ENCODE results near the gene MRTFB.
"Not testable (repeated sequence)": the region's sequence is repeated elsewhere in the genome, so short reads cannot be mapped to it uniquely, and the experiment has no call there.

Gene MRTFB

GRCh38 chr16:14035092-14035491 lies 36.0 kb upstream of the MRTFB start:
- DNase-seq (ENCODE audit: insufficient read length, low spot score), result no peak
- no peak for FAIRE-seq
- no peak for TF ChIP-seq CTCF (IDR thresholded peaks at IDR 0.05; ENCODE audit: insufficient read depth, missing control alignments)

GRCh38 chr16:14036889-14037288 lies 34.2 kb upstream of the MRTFB start:
- TF ChIP-seq CTCF (IDR thresholded peaks at IDR 0.05; ENCODE audit: insufficient read depth, missing control alignments), result no peak
- DNase-seq (ENCODE audit: insufficient read length, low spot score) (no peak), FAIRE-seq (no peak)

GRCh38 chr16:14037960-14038359 lies 33.2 kb upstream of the MRTFB start:
- no peak for TF ChIP-seq CTCF (IDR thresholded peaks at IDR 0.05; ENCODE audit: insufficient read depth, missing control alignments)
- no peak for DNase-seq (ENCODE audit: insufficient read length, low spot score)
- FAIRE-seq, result no peak

GRCh38 chr16:14041164-14041563 lies 30.0 kb upstream of the MRTFB start:
- TF ChIP-seq CTCF (IDR thresholded peaks at IDR 0.05; ENCODE audit: insufficient read depth, missing control alignments), result no peak
- DNase-seq (ENCODE audit: insufficient read length, low spot score) (no peak), FAIRE-seq (no peak)

GRCh38 chr16:14042706-14043105 lies 28.4 kb upstream of the MRTFB start:
- no peak for FAIRE-seq
- no peak for TF ChIP-seq CTCF (IDR thresholded peaks at IDR 0.05; ENCODE audit: insufficient read depth, missing control alignments)
- no peak for DNase-seq (ENCODE audit: insufficient read length, low spot score)

- TF ChIP-seq CTCF (IDR thresholded peaks at IDR 0.05; ENCODE audit: insufficient read depth, missing control alignments), result no peak
- FAIRE-seq, result no peak
- no peak for DNase-seq (ENCODE audit: insufficient read length, low spot score)
Measured at GRCh38 chr16:14043278-14043677, 27.8 kb upstream of the MRTFB start.

GRCh38 chr16:14043793-14044192 lies 27.3 kb upstream of the MRTFB start:
- no peak for TF ChIP-seq CTCF (IDR thresholded peaks at IDR 0.05; ENCODE audit: insufficient read depth, missing control alignments)
- DNase-seq (ENCODE audit: insufficient read length, low spot score), result no peak
- FAIRE-seq, result no peak

GRCh38 chr16:14047121-14047859 lies 23.8 kb upstream of the MRTFB start:
- FAIRE-seq; DNase-seq (ENCODE audit: insufficient read length, low spot score): not testable (repeated sequence)

Data from D721Med (cell line).